HG03280 (cell line): ENCODE data around the gene SMYD3.

Experiments used
- ATAC-seq: cut with Tn5 transposase; IDR thresholded peaks from one replicate; pipeline ENCODE4 v1.9.1; 2021; ENCODE audit warnings: mild to moderate bottlenecking, moderate library complexity; ENCODE audit not compliant: unreplicated experiment

SMYD3 gene

GRCh38 chr1:245862812-245863540 is 644.1 kb downstream of the SMYD3 start:
- no peak for ATAC-seq

- no peak for ATAC-seq
Measured at GRCh38 chr1:245860657-245861544, 646.2 kb downstream of the SMYD3 start.

- no peak for ATAC-seq
Measured at GRCh38 chr1:245859493-245860114, 647.5 kb downstream of the SMYD3 start.

GRCh38 chr1:245858722-245859492 is 648.2 kb downstream of the SMYD3 start:
- no peak for ATAC-seq

GRCh38 chr1:245858022-245858721 is 648.9 kb downstream of the SMYD3 start:
- no peak for ATAC-seq

GRCh38 chr1:245856944-245857531 is 650.0 kb downstream of the SMYD3 start:
- no peak for ATAC-seq

- no peak for ATAC-seq
Measured at GRCh38 chr1:245855846-245856730, 651.0 kb downstream of the SMYD3 start.

GRCh38 chr1:245853291-245853690 is 653.8 kb downstream of the SMYD3 start:
- no peak for ATAC-seq

- ATAC-seq, result no peak
Measured at GRCh38 chr1:245843101-245843500, 664.0 kb downstream of the SMYD3 start.

- no peak for ATAC-seq
Measured at GRCh38 chr1:245842106-245842505, 665.0 kb downstream of the SMYD3 start.

- ATAC-seq, result no peak
Measured at GRCh38 chr1:245840971-245841370, 666.1 kb downstream of the SMYD3 start.

- no peak for ATAC-seq
Measured at GRCh38 chr1:245837718-245838117, 669.4 kb downstream of the SMYD3 start.

- no peak for ATAC-seq
Measured at GRCh38 chr1:245835386-245835785, 671.7 kb downstream of the SMYD3 start.

- no peak for ATAC-seq
Measured at GRCh38 chr1:245834002-245834401, 673.1 kb downstream of the SMYD3 start.

GRCh38 chr1:245832771-245833527 is 674.1 kb downstream of the SMYD3 start:
- no peak for ATAC-seq

GRCh38 chr1:245831518-245831917 is 675.6 kb downstream of the SMYD3 start:
- ATAC-seq, result no peak

GRCh38 chr1:245829826-245830225 is 677.3 kb downstream of the SMYD3 start:
- no peak for ATAC-seq

GRCh38 chr1:245829194-245829593 is 677.9 kb downstream of the SMYD3 start:
- ATAC-seq, result no peak
